NB4 (cell line): ENCODE results near the gene TBC1D22A.

Experiments used
- DNase-seq: peaks from one replicate; pipeline ENCODE4 v3.0.0; 2010; ENCODE audit warnings: low read depth
- H3K4me3 ChIP-seq: one replicate; pipeline ENCODE4 v1.5.1; 2011; ENCODE audit warnings: mild to moderate bottlenecking, low read depth, low read length, moderate library complexity
- CTCF ChIP-seq: IDR thresholded peaks from one replicate; pipeline ENCODE4 v1.5.1; 2012; ENCODE audit warnings: low read depth, low read length
- MAX ChIP-seq: IDR thresholded peaks from 2 replicates; pipeline ENCODE4 v1.6.1; 2011; ENCODE audit warnings: low read depth, low read length
- MYC ChIP-seq: IDR thresholded peaks from 2 replicates; pipeline ENCODE4 v1.6.1; 2011; ENCODE audit warnings: low read depth, low read length
- POLR2A ChIP-seq: IDR thresholded peaks from 2 replicates; pipeline ENCODE4 v1.6.1; 2011; ENCODE audit warnings: mild to moderate bottlenecking; ENCODE audit not compliant: insufficient read length; ENCODE audit errors: extremely low read depth

Gene TBC1D22A

GRCh38 chr22:46849101-46849500 is 86.7 kb downstream of the TBC1D22A start:
- DNase-seq = no peak
- H3K4me3 ChIP-seq = no peak overlapping the region
- TF ChIP-seq POLR2A (no peak), CTCF (no peak)

GRCh38 chr22:46849951-46850350 is 87.5 kb downstream of the TBC1D22A start:
- TF ChIP-seq CTCF (no peak), MYC (no peak), POLR2A (no peak), MAX (no peak)
- no peak overlapping the region for H3K4me3 ChIP-seq
- DNase-seq = no peak

GRCh38 chr22:46851311-46851710 is 88.9 kb downstream of the TBC1D22A start:
- no peak overlapping the region for H3K4me3 ChIP-seq
- no peak for TF ChIP-seq MAX
- no peak for TF ChIP-seq POLR2A
- TF ChIP-seq MYC = no peak
- no peak for TF ChIP-seq CTCF
- DNase-seq = no peak

DNA sequence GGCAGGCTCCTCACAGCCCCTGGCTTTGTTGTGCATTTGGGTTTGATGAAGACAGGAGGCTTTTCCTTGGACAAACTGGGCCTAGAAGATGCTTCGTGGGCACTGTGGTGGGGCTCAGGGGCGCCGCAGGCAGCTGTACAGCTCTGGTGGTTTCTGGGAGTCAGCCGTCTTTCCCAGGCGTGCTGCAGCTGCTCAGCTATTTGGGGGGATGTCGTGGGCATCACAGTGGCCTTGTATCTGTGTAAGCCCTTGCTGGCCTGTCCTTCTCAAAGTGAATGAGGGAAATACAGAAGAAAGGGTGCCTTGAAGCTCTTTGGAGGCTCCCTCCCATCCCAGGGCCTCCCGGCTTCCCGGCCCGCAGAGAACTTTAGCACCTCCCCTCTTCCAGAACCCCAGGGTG is 89.5 kb downstream of the TBC1D22A start:
- TF ChIP-seq POLR2A = no peak
- TF ChIP-seq CTCF = no peak
- no peak for TF ChIP-seq MYC
- TF ChIP-seq MAX = no peak
- no peak for DNase-seq
- no peak overlapping the region for H3K4me3 ChIP-seq

DNA sequence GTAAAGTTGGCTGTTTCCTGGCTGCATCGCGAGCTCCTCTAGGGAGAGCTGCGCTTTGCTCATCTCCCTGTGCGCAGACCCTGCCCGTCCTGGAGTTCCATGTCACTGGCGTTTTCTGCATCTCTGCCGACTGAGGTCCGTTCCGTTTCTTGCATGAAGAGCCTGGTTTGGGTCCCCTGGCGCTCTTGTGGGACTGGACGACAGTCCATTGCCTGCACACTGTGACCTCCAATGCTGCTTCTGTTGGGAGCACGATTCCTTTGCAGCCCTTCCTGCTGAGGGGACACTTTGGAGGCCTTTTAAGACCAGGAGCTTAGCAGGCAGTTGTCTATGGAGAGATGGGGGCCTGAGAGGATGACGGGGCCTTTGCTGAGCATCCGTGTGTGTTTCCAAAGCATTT is 90.3 kb downstream of the TBC1D22A start:
- no peak for TF ChIP-seq MAX
- TF ChIP-seq POLR2A = no peak
- no peak for TF ChIP-seq CTCF
- TF ChIP-seq MYC = no peak
- no peak overlapping the region for H3K4me3 ChIP-seq
- DNase-seq = no peak

DNA sequence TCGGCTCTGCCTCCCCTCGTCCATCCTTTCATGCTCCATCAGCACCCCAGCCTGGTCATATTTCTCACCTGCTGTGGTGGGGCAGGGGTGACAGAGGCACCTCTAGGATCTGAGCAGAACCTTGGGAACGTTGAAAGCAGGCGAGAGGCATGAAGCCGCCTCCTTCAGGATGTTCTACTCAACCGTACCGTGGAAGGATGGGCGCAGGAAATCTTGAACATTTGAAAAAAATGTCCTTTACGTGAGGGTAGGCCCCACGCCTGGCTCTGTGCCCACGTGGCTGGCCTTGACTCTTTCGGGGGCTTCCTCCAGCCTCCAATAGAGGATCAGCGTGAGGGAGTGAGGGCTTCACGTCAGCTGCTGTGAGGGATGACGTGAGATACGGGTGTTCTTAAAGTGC is 90.7 kb downstream of the TBC1D22A start:
- H3K4me3 ChIP-seq = no peak overlapping the region
- TF ChIP-seq CTCF (no peak), MYC (no peak), MAX (no peak), POLR2A (no peak)
- DNase-seq = no peak
